ENCODE data around the gene PFAS. TPM values are rescaled to one million over a fixed set of nuclear protein-coding genes. Genes with fewer than 3 reads are reported as not detected.
"Not testable (repeated sequence)": the region's sequence is repeated elsewhere in the genome, so short reads cannot be mapped to it uniquely, and the experiment has no call there.

PFAS gene, protein sequence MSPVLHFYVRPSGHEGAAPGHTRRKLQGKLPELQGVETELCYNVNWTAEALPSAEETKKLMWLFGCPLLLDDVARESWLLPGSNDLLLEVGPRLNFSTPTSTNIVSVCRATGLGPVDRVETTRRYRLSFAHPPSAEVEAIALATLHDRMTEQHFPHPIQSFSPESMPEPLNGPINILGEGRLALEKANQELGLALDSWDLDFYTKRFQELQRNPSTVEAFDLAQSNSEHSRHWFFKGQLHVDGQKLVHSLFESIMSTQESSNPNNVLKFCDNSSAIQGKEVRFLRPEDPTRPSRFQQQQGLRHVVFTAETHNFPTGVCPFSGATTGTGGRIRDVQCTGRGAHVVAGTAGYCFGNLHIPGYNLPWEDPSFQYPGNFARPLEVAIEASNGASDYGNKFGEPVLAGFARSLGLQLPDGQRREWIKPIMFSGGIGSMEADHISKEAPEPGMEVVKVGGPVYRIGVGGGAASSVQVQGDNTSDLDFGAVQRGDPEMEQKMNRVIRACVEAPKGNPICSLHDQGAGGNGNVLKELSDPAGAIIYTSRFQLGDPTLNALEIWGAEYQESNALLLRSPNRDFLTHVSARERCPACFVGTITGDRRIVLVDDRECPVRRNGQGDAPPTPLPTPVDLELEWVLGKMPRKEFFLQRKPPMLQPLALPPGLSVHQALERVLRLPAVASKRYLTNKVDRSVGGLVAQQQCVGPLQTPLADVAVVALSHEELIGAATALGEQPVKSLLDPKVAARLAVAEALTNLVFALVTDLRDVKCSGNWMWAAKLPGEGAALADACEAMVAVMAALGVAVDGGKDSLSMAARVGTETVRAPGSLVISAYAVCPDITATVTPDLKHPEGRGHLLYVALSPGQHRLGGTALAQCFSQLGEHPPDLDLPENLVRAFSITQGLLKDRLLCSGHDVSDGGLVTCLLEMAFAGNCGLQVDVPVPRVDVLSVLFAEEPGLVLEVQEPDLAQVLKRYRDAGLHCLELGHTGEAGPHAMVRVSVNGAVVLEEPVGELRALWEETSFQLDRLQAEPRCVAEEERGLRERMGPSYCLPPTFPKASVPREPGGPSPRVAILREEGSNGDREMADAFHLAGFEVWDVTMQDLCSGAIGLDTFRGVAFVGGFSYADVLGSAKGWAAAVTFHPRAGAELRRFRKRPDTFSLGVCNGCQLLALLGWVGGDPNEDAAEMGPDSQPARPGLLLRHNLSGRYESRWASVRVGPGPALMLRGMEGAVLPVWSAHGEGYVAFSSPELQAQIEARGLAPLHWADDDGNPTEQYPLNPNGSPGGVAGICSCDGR (N-terminal part only)
- 14.5 and 22.9 TPM in 2 replicates for total RNA-seq (2014; rRNA removed; shearing (Covaris generic))

DNA sequence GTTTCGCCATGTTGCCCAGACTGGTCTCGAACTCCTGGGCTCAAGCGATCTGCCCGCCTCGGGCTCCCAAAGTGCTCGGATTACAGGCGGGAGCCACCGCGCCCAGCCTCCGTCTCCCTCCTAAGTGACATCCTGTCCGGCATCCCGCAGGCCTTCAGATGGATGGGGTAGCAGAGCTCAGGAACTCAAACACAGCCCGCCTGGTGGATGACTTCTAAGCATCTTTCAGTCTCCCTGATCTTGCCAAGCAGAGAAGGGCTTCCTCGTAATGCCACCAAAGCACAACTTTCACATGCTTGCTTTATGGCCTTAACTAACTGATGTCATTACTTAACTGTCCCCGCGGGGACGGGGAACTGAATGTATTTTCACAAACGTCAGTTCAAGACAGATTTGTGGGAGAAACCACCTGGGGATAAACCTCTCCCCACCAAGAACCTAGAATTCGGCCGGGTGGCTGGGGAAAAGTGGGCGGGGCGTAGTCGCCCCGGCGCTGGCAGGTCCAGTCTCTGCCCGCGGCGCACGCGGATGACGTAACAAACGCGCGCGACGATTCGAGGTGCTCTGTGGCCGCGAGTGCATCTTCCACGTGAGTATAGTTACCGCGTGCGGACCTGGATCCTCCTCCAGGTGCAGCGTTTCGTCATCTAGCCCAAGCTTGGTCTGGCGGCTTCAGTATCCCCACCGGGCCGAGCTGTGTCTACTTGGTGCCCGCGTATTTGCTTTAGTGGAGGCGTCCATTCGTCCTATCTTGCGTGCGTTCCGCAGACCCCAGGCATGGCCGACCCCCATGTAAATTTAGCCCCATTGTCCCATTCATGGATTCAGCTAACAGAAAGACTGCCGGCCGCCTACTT, at the start of gene PFAS:
Gene PFAS, plus strand, starts transcription at position 539 of the 857 bp plus-strand sequence. CDS start 4,649 bp downstream, outside the sequence.
- DNase-seq (ENCODE audit: low read depth): peak; percentile 90

DNA sequence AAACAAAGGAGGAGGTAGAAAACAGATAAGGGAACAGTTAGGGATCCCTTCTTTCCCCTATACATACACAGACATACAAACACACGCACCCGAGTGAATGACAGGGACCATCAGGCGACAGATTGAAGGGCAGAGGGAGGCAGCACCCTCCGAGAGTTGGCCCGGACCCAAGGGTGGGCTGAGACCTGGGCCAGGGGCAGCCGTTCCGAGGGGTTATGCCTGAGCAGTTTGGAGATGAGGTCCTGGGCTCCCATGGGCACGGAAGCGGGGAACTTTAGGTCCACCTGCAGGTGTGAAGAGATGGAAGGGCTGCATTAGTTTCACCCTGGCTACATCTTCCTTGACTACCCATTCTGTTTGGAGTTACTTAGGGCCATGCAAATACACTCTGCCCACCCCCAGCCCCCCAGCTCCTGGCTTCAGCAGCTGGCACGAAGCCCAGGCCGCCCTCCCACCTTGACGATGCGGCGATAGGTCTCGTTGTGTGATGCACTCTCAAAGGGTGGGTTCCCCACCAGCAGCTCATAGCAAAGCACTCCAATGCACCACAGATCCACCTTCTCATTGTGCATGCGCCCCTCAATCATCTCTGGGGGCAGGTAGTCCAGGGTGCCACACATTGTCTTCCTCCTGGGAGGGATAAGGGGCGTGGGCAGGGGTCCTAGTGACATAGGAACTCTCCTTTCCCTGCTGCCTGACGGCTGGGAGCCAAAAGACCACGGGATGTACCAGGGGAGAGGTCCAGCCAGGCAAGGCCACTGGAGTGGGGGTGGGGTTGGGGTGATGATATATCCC, 44.1 kb upstream of the PFAS start:
- DNase-seq (ENCODE audit: low read depth): no peak

DNA sequence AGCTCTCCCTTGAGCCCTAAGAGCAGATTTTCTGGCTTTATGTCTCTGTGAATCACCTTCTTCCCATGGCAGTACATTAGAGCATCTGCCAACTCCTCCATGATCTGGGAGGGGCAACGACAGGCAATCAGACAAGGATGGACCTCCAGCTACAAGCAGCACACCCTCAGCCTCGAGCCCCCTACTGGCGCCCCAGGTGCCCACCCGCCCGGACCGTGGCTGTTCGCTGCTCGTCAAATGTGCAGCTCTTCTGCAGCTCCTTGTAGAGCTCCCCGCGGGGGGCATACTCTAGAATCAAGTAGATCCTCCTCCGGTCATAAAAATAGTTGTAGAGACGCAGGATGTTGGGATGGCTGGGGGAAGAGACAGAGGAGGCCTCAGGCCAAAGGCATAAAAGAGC, 42.6 kb upstream of the PFAS start:
- DNase-seq (ENCODE audit: low read depth): no peak

DNA sequence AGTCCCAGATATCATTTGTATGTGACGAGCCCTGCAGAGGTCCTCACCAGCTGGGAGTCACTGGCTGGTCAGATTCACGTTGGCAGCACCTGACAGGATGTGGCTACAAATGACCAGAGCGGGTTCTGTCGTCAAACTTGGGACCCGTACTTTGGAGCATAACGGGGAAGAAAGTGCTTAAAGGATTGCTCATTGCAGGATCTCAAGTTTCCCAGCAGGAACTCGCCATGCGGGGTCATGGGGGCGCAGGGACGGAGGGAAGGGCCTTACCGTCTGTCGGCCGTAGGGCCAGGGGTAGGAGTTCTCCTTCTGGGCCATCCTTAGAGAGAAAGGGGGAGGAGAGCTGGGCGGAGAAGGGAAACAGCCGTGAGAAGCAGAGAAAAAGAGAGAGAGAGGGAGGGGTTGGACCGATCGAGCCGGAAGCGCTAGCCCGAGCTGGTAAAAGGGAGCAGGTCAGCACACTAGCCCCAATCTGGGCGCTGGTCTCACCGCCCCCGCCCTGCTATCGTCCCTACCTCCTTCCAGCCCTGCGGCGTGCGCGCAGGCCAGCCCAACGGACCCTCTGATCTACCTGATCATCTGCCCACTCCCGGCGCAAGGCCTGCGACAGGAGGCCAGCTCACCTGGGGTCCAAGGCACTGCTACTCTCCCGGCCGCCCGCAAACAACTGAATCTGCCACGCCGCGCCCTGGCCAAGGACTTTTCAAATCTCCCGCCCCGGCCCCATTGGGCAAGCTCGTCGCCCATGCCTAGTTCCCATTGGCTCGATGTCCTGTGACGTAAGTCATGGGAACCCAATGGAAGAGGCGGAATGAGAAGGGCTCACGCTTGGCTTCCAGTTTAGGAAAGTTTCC, 39.0 kb upstream of the PFAS start, which contains the start of gene AURKB:
Gene AURKB, minus strand, starts transcription at position 669 of the 854 bp plus-strand sequence. Its CDS starts 351 bp downstream, at position 318.
- peak; percentile 98 for DNase-seq (ENCODE audit: low read depth)

DNA sequence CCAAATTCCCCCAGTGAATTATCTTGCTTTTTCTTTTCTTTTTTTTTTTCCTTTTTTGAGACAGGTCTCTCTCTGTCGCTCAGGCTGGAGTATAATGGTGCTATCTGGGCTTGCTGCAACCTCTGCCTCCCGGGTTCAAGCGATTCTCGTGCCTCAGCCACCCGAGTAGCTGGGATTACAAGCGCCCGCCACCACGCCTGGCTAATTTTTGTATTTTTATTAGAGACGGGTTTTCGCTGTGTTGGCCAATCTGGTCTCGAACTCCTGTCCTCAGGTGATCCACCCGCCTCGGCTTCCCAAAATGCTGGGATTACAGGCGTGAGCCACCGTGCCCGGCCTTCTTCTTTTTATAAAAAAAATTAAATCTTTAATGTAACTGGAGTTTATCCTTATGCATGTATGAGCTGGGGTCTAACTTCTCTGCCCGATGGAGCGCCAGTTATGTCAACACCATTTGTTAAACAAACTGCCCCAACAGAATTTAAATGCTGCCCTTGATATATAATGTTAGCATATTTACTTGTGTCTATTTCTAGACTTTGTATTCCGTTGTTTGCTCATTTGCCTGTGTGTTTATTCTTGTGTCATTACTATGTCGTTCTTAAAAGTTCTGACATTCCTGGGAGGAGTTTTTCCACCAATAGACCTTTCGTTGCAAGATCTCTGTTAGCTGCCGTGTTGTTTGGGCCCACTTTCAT, 38.2 kb upstream of the PFAS start:
- DNase-seq (ENCODE audit: low read depth): no peak

DNA sequence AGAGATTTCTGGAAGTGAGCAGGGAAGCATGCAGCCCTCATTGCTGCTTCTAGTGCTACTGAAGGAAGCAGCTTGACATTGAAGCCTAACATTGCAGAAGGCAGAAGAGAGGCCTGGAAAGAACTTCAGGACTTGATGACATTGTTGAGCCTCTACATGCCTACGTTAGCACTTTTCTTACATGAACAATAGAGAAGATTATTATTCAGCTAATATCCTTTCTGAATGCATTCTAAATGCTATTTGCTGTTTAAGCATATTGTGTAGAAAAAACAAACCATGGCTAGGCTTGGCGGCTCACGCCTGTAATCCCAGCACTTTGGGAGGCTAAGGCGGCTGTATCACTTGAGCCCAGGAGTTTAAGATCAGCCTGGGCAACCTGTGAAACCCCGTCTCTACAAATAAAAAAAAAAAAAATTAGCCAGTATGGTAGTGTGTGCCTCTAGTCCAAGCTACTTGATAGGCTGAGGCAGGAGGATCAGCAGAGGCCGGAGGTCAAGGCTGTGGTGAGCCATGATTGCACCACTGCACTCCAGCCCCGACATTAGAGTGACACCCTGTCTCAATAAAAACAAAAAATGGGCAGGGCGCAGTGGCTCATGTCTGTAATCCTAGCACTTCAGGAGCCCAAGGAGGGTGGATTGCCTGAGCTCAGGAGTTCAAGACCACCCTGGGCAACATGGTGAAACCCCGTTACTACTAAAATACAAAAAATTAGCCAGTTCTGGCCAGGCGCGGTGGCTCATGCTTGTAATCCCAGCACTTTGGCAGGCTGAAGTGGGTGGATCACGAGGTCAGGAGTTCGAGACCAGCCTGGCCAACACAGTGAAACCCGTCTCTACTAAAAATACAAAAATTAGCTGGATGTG, 36.5 kb upstream of the PFAS start:
- peak; percentile 52 for DNase-seq (ENCODE audit: low read depth)

DNA sequence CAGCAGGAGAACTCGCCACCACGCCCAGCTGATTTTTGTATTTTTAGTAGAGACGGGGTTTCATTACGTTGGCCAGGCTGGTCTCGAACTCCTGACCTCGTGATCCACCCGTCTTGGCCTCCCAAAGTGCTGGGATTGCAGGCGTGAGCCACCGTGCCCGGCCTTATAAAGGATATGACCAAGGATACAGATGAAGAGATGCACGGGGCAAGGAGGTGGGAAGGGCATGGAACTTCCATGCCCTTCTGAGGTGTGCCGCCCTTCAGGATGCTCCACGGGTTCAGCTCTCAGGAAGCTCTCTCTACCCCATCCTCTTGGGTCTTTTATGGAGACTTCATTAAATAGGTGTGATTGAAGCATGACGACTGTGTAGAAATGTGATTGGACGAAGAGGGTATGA, 35.1 kb upstream of the PFAS start:
- not testable (repeated sequence) for DNase-seq (ENCODE audit: low read depth)

DNA sequence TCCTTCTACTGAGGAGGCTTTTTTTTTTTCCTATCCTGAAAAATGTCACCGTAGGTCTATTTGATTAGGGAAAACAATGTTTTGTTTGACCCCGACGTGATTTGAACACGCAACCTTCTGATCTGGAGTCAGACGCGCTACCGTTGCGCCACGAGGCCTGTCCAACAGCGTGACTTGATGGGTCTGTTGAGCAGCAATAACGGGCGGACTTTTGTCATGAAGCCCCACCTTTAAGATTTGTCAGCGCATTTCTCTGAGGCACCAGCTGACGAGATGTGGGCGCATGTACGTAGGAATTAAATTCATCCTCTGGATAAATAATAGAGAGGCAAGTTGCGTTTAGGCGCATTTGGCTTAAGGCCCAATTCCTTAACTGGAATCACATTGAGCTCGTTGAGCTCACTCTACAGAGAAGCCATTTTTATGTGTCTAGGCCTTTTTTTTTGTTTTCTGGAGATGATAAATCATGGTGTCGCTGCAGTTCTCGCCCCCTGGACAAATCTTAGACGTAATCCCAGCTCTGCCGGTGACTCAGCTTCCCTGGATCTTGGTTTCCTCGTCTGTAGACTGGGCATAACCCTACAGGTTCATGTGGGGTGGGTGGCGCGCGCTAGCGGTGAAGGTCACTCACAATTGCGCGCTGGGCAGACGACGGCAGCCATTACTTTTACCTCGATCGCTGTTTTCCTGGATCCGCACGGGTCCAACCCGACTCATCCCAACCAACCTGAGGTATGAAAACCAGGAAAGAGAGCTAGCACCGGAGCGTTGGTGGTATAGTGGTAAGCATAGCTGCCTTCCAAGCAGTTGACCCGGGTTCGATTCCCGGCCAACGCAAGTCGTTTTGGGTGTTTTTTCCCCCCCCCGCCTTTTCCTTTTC, 28.1 kb upstream of the PFAS start:
- DNase-seq (ENCODE audit: low read depth): peak; percentile 89

DNA sequence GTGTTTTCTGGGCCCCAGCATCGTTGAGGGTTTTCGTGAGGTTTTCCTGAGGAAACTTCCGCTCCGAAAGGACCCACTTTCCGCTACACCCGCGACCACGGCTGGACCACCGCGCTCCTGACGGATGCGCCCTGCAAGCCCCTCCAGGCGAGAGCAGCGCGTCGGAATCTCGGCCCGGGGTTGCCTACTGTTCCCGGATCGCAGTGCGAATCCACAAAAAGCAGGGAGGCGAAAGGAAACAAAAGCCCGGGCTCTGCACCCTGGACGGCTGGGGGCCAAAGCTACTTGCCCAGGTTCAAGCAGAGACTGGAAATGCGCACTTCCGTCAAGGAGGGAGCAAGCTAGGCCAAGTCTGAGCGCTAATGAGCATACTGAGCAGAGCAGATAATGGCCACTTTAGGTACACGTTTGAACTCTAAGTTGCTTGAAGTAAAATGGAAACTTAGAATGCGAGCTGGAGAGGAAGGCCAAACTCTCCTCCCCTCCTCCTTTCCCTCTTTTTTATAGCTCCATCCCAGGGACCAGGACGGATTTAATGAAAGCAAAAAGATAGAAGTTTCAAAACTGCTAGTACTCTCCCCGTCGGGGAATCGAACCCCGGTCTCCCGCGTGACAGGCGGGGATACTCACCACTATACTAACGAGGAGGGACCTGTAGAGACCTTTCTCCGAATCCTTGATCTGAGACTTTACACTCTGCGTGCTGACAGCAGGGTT, 27.3 kb upstream of the PFAS start:
- DNase-seq (ENCODE audit: low read depth): peak; percentile 87

DNA sequence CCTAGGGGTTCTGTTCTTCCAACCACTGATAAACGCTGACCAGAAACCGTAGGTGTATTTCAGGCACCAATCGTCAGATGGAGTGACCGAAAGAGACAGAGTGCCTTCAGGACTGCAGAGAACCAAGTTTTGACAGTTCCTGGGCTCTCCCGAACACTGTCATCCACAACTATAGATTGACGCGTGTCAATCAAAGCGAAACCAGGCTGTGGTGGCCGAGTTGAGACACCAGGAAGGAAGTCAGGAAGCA, 26.8 kb upstream of the PFAS start:
- DNase-seq (ENCODE audit: low read depth): no peak

DNA sequence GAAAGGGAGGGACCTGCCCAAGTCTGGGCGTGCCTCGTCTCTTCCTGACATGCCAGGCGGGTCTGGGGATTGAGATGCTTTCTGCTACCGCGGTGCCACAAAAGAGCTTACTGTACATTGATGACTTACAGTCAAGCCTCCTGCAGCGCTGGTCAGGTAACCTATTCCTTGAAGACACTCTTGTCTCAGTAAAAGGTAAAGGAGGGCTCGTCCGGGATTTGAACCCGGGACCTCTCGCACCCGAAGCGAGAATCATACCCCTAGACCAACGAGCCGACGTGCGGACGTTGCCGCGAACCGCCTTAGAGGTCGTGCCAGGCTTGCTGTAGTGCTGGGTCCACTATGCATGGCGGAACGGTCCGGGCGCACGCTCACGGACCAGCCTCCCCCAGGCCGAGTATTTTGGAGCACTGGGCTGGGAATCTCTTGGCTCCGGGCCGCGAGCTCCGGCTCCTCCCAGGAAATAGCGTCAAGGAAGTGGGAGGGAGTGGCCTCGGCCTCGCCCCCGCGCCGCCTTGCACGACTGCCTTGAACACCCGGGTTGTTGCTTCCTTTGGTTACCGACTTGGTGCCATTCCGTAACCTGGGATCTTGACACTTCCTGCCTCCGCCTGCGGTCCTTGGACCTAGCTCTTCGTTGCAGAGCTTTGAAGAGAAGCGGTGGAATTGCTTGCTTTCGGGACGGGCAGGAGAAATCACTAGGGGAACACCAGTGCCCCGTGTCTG, 26.3 kb upstream of the PFAS start:
- peak; percentile 94 for DNase-seq (ENCODE audit: low read depth)

DNA sequence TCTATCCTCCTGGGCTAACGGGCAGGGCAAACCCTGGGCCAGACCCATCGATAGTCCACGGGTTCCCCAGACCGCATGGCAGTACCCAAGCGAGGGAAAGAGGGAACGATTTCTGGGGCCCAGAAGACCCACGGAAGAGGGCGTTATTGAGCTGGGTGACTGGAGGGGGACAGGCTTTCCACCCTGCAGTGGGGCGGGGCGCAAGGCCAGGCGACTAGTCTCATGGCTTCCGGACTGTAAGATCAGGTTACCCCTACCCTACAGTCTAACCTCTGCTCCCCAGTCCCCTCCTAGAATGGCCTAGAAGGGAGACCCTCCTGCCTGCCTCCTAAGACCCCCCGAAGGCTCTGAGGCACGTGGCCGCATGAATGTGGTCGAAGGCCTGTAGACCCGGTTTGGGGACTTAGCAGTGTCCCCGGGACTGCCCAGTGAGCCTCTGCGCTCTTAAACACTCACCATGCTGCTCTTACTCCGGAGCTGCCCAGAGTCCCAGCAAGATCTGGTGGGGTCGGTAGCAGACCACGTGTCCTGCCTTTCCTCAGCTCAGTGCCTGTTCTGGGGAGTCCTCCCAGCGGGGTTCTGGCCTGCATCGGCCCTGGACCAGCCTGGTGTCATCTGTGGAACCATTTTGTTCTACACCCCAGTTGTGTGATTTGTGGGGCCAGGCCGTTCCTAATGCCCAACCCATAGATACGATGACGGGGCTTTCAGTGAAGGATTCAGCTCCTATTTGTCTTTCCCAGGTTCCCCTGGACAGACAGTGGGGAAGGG, 25.5 kb upstream of the PFAS start:
- DNase-seq (ENCODE audit: low read depth): peak; percentile 69

DNA sequence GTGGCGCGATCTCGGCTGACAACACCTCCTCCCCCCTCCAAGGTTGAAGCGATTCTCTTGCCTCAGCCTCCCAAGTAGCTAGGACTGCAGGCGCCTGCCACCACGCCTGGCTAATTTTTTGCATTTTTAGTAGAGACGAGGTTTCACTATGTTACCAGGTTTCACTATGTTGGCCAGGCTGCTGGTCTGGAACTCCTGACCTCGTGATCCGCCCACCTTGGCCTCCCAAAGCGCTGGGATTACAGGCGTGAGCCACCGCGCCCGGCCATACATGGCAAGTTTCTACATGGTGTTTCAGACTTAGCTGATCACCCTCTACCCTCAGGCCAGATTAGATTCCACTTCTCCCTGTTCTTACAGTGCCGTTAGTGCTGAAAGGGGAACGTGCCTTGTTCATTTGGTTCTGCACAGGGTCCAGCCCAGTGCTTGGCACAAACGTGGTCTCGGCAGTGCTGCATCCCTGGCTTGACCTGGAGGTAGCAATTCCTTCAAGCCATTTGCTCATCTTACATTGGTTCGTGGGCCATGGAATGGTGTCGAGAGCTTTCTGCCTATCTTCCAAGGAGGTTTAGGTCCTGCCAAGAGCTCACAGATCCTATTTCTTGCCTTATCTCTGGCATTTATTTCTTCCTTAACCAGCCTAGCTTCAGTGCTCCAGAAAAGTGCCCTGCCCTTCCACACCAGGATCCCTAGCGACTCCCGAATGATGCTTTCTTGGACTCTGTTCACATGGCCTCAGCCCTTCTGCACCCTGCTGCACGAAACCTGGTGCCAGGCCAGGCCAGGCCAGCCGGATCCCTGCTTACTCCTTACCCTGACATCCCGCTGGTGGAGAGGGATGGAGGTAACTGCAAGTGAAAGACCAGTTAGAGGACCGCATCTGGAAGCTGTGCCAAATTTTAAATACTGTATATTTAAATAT, 23.9 kb upstream of the PFAS start:
- no peak for DNase-seq (ENCODE audit: low read depth)

All from M059J (cell line).